Vagina (tissue), 2 donors: ENCODE data around the gene GPR55.

ENCODE experiments used
- CTCF ChIP-seq, 3 experiments: fragments of 450-650 bp in 2 of 3; fragments of 200-600 bp in 1 of 3; sonication (generic) in 1 of 3; IDR thresholded peaks; one replicate each; pipeline ENCODE4 v1.5.1; 2017 to 2019; ENCODE audit warnings: antibody characterized with exemption in 3 of 3, mild to moderate bottlenecking in 2 of 3, moderate library complexity in 2 of 3
- POLR2A ChIP-seq, 2 donors: fragments of 450-650 bp; IDR thresholded peaks; one replicate each; pipeline ENCODE4 v1.6.1; 2017; ENCODE audit warnings: antibody characterized with exemption in 2 of 2, mild to moderate bottlenecking in 2 of 2, moderate library complexity in 2 of 2
- POLR2AphosphoS5 ChIP-seq, 2 donors: sonication (generic); formaldehyde crosslinking; IDR thresholded peaks; one replicate each; pipeline ENCODE4 v1.9.0; 2017; ENCODE audit warnings: antibody characterized with exemption in 2 of 2, mild to moderate bottlenecking in 2 of 2, low read depth in 1 of 2; ENCODE audit not compliant: insufficient read depth in 1 of 2

- no peak for TF ChIP-seq CTCF (IDR thresholded peaks at IDR 0.05)
- no peak for TF ChIP-seq POLR2A (IDR thresholded peaks at IDR 0.05)
- no peak for TF ChIP-seq POLR2AphosphoS5 (IDR thresholded peaks at IDR 0.05; ENCODE audit: insufficient read depth in 1 of 2, low read depth in 1 of 2)
These were observed 16.9 kb downstream of the GPR55 start for GRCh38 chr2:230908092-230908594.
